Tibial nerve (tissue), 4 donors: ENCODE results near the gene SLC12A7. TPM values are rescaled to one million over a fixed set of nuclear protein-coding genes. Genes with fewer than 3 reads are reported as not detected.

Source experiments
- DNase-seq, 2 donors: peaks; one replicate each; pipeline ENCODE4 v3.0.0-alpha.2; 2019; ENCODE audit warnings: low spot score in 2 of 2
- H3K27ac ChIP-seq, 4 donors: fragments of 200-600 bp; sonication (generic) in 3 of 4; one replicate each; pipeline ENCODE4 v1.5.1; 2017 to 2019; ENCODE audit warnings: mild to moderate bottlenecking in 1 of 4
- H3K27me3 ChIP-seq, 2 donors: fragments of 200-600 bp; sonication (generic) in 1 of 2; one replicate each; pipeline versions ENCODE4 v1.5.1 to v1.6.0; 2017 to 2019
- H3K36me3 ChIP-seq, 3 donors: fragments of 200-600 bp; sonication (generic); one replicate each; pipeline ENCODE4 v1.5.1; 2018 to 2019
- H3K4me1 ChIP-seq, 4 donors: fragments of 200-600 bp; sonication (generic) in 3 of 4; one replicate each; pipeline ENCODE4 v1.5.1; 2017 to 2019
- H3K4me3 ChIP-seq, 4 donors: fragments of 200-600 bp; sonication (generic) in 3 of 4; one replicate each; pipeline ENCODE4 v1.5.1; 2017 to 2019; ENCODE audit warnings: mild to moderate bottlenecking in 1 of 4, moderate library complexity in 1 of 4
- H3K9me3 ChIP-seq, 4 donors: fragments of 200-600 bp; sonication (generic) in 3 of 4; one replicate each; pipeline ENCODE4 v1.5.1; 2017 to 2019
- CTCF ChIP-seq, 5 experiments: fragments of 200-600 bp in 3 of 5; fragments of 450-650 bp in 2 of 5; sonication (generic) in 3 of 5; IDR thresholded peaks; one replicate each; pipeline ENCODE4 v1.5.1; 2016 to 2019; ENCODE audit warnings: antibody characterized with exemption in 5 of 5, mild to moderate bottlenecking in 3 of 5, moderate library complexity in 2 of 5
- EP300 ChIP-seq, 2 donors: sonication (generic); formaldehyde crosslinking; IDR thresholded peaks; one replicate each; pipeline ENCODE4 v1.6.1; 2017; ENCODE audit warnings: antibody characterized with exemption in 2 of 2, mild to moderate bottlenecking in 1 of 2
- POLR2A ChIP-seq, 2 donors: fragments of 450-650 bp; IDR thresholded peaks; one replicate each; pipeline ENCODE4 v1.6.1; 2017; ENCODE audit warnings: antibody characterized with exemption in 2 of 2, mild to moderate bottlenecking in 2 of 2, moderate library complexity in 2 of 2
- WGBS, 2 donors: methylation state at CpG; one replicate each; pipeline ENCODE4 v1.1.5; 2018; 5-methylcytosine and 5-hydroxymethylcytosine counted together
- total RNA-seq, 4 donors: library from RNA; depleted of rRNA; stranded (reverse); fragments of >200 nt; gene quantifications; one replicate each; pipeline ENCODE4 v1.1.0, GENCODE V29; 2016

The SLC12A7 gene
- total RNA-seq, 4 donors from 2014 or later: 11.4 to 39.3 (median 18.8) TPM

- Histone ChIP-seq H3K27ac (no peak overlapping the region), H3K9me3 (no peaks in the 10 kb centered on the region), H3K4me3 (no peak overlapping the region), H3K36me3 (no peaks in the 10 kb centered on the region), H3K4me1 (peaks cover 0 to 18% (median 2%) of the 10 kb centered on the region in 4 donors), H3K27me3 (no peaks in the 10 kb centered on the region)
- no peak for DNase-seq
- no peak for TF ChIP-seq CTCF (IDR thresholded peaks at IDR 0.05)
- 83 to 84% methylated on average over 14 of the region's 14 CpGs for WGBS, 2 donors
Measured at GRCh38 chr5:1121891-1122290, 10.0 kb upstream of the SLC12A7 start.

DNA sequence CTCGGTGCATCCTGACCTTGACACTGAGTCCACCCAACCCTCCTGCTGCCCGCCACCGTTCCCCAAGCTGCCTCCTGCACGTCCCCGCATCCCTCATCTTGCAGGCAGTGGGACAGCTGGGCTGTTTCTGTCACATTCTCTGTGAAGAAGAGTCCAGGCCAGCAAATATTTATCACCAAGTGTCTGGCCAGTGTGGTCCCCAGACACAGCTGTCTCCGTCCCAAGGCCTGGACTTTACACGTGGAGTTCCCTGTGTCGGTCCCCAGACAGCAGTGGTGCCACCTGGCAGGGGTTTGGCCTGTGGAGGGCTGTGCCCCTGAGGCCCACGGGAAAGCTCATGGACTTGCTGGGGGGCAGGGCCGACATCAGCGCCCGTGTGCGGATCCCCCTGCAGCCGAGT, 9.2 kb upstream of the SLC12A7 start:
- WGBS, 2 donors: 81 to 92% methylated on average over 11 to 14 of the region's 14 CpGs
- H3K36me3 ChIP-seq: no peaks in the 10 kb centered on the region
- H3K27ac ChIP-seq: no peak overlapping the region
- peaks cover 0 to 18% (median 2%) of the 10 kb centered on the region in 4 donors for H3K4me1 ChIP-seq
- no peaks in the 10 kb centered on the region for H3K9me3 ChIP-seq
- no peak for DNase-seq
- TF ChIP-seq EP300 (IDR thresholded peaks at IDR 0.05) (no peak), POLR2A (IDR thresholded peaks at IDR 0.05) (no peak), CTCF (IDR thresholded peaks at IDR 0.05) (no peak)
- H3K4me3 ChIP-seq: no peak overlapping the region
- no peaks in the 10 kb centered on the region for H3K27me3 ChIP-seq

DNA sequence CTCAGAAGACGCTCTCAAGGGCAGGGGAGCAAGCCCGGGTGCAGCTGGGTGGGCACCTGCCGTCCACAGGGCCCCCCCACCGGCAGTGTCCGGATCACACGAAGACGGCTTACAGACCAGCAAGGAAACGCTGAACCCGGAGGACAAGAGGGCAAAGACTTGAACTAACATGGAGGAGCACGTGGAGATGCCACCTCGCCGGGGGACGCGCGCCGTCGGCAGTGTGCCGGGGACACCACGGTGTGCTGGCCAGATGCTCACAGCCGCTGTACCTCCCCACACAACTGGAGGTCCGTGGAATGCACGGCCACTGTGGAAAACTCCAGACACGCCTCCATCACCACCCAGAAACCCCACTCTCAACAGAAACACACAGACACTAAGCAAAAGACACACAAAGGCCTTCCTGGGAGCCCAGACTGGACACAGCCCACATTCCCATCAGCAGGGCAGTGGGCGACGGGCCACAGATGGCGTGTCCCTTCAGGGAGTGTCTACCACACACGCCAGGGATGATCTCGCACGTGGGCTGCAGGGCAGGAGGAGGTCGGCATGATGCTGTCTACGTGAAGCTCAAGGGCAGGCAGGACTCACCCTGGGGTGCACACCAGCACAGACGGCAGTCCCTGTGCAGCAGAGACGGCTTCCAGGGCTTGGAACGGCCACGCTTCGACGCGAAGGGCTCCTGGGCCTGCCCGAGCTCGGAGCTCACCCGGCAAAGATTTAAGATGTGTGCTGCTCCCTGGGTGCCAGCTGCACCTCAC, 8.6 kb upstream of the SLC12A7 start:
- Histone ChIP-seq H3K36me3 (no peaks in the 10 kb centered on the region), H3K9me3 (no peaks in the 10 kb centered on the region), H3K4me3 (no peak overlapping the region), H3K27me3 (no peaks in the 10 kb centered on the region), H3K27ac (no peak overlapping the region), H3K4me1 (peaks cover 0 to 18% (median 2%) of the 10 kb centered on the region in 4 donors)
- DNase-seq: no peak
- TF ChIP-seq CTCF (IDR thresholded peaks at IDR 0.05) (no peak), POLR2A (IDR thresholded peaks at IDR 0.05) (no peak), EP300 (IDR thresholded peaks at IDR 0.05) (no peak)
- WGBS, 2 donors: 84 to 85% methylated on average over 30 to 41 of the region's 41 CpGs

GRCh38 chr5:1119312-1119831, 7.5 kb upstream of the SLC12A7 start:
- peaks cover 0 to 18% (median 2%) of the 10 kb centered on the region in 4 donors for H3K4me1 ChIP-seq
- TF ChIP-seq POLR2A (IDR thresholded peaks at IDR 0.05): no peak
- no peak for TF ChIP-seq CTCF (IDR thresholded peaks at IDR 0.05)
- TF ChIP-seq EP300 (IDR thresholded peaks at IDR 0.05): no peak
- no peaks in the 10 kb centered on the region for H3K9me3 ChIP-seq
- DNase-seq: no peak
- H3K27ac ChIP-seq: no peak overlapping the region
- WGBS, 2 donors: 84 to 85% methylated on average over 20 to 28 of the region's 28 CpGs
- no peak overlapping the region for H3K4me3 ChIP-seq
- H3K36me3 ChIP-seq: no peaks in the 10 kb centered on the region
- H3K27me3 ChIP-seq: no peaks in the 10 kb centered on the region

- H3K4me1 ChIP-seq: peaks cover 0 to 13% (median 2%) of the 10 kb centered on the region in 4 donors
- H3K9me3 ChIP-seq: no peaks in the 10 kb centered on the region
- whole genome bisulfite sequencing, 2 donors: 39 to 44% methylated on average over 6 to 15 of the region's 15 CpGs
- TF ChIP-seq CTCF (IDR thresholded peaks at IDR 0.05) (no peak), POLR2A (IDR thresholded peaks at IDR 0.05) (no peak), EP300 (IDR thresholded peaks at IDR 0.05) (no peak)
- no peaks in the 10 kb centered on the region for H3K36me3 ChIP-seq
- H3K27me3 ChIP-seq: no peaks in the 10 kb centered on the region
- H3K27ac ChIP-seq: no peak overlapping the region
- no peak for DNase-seq
- no peak overlapping the region for H3K4me3 ChIP-seq
Measured at GRCh38 chr5:1118738-1119137, 6.9 kb upstream of the SLC12A7 start.
